Neural cell (in vitro differentiated cells): ENCODE results near the gene RGS12. TPM values are rescaled to one million over a fixed set of nuclear protein-coding genes. Genes with fewer than 3 reads are reported as not detected.

ENCODE experiments used
- H2AFZ ChIP-seq: fragments of 200-600, 300-800 bp; sonication (generic), shearing (Covaris generic); 2 replicates; pipeline ENCODE4 v1.6.0; 2014; ENCODE audit warnings: low read depth, mild to moderate bottlenecking, antibody characterized with exemption, low read length, moderate library complexity
- H3F3A ChIP-seq: fragments of 200-600 bp; shearing (Covaris generic); 2 replicates; pipeline ENCODE4 v1.6.1; 2016; ENCODE audit warnings: mild to moderate bottlenecking, moderate library complexity, mixed read lengths, antibody characterized with exemption, low read length; ENCODE audit not compliant: insufficient read depth, poor library complexity, severe bottlenecking
- H3K27ac ChIP-seq: fragments of 200-600, 300-800 bp; sonication (generic), shearing (Covaris generic); 2 replicates; pipeline ENCODE4 v1.5.1; 2014; ENCODE audit warnings: mild to moderate bottlenecking, low read length, moderate library complexity
- H3K27me3 ChIP-seq: fragments of 300-800, 200-600 bp; sonication (generic), shearing (Covaris generic); 2 replicates; pipeline ENCODE4 v1.6.0; 2014; ENCODE audit warnings: mild to moderate bottlenecking, low read depth, low read length, moderate library complexity; ENCODE audit not compliant: insufficient read depth
- H3K36me3 ChIP-seq: fragments of 300-800, 200-600 bp; sonication (generic), shearing (Covaris generic); 2 replicates; pipeline ENCODE4 v1.5.1; 2014; ENCODE audit warnings: mild to moderate bottlenecking, antibody characterized with exemption, low read length, moderate library complexity; ENCODE audit not compliant: insufficient read depth
- H3K4me2 ChIP-seq: fragments of 300-800, 200-600 bp; sonication (generic), shearing (Covaris generic); 2 replicates; pipeline ENCODE4 v1.6.0; 2014; ENCODE audit warnings: mild to moderate bottlenecking, low read length
- H3K4me3 ChIP-seq: fragments of 300-800, 200-600 bp; sonication (generic), shearing (Covaris generic); 2 replicates; pipeline ENCODE4 v1.5.1; 2014; ENCODE audit warnings: mild to moderate bottlenecking, low read length, moderate library complexity
- H3K79me2 ChIP-seq: fragments of 200-600 bp; shearing (Covaris generic); replicated peaks from 2 replicates; pipeline ENCODE4 v1.6.0; 2014; ENCODE audit warnings: mild to moderate bottlenecking, low read length, moderate library complexity; ENCODE audit not compliant: insufficient read depth
- H3K9ac ChIP-seq: fragments of 300-800, 200-600 bp; sonication (generic), shearing (Covaris generic); 2 replicates; pipeline ENCODE4 v1.6.1; 2016; ENCODE audit warnings: mild to moderate bottlenecking, low read length, mixed read lengths
- H3K9me2 ChIP-seq: fragments of 200-600 bp; shearing (Covaris generic); 2 replicates; pipeline ENCODE4 v1.6.1; 2016; ENCODE audit warnings: mild to moderate bottlenecking, low read length, mixed read lengths; ENCODE audit not compliant: insufficient read depth
- H3K9me3 ChIP-seq: fragments of 200-600, 300-800 bp; sonication (generic), shearing (Covaris generic); 2 replicates; pipeline ENCODE4 v1.6.1; 2016; ENCODE audit warnings: mild to moderate bottlenecking, mixed run types, low read length, moderate library complexity, mixed read lengths
- H4K20me1 ChIP-seq: fragments of 200-600 bp; shearing (Covaris generic); 2 replicates; pipeline ENCODE4 v1.6.1; 2016; ENCODE audit warnings: mild to moderate bottlenecking, mixed run types; ENCODE audit not compliant: insufficient read depth
- CTCF ChIP-seq: fragments of 450-650 bp; IDR thresholded peaks from 2 replicates; pipeline ENCODE4 v1.5.1; 2014; ENCODE audit warnings: antibody characterized with exemption, mild to moderate bottlenecking, moderate library complexity; ENCODE audit not compliant: poor library complexity, severe bottlenecking
- EP300 ChIP-seq: fragments of 450-650 bp; conservative IDR thresholded peaks from 2 replicates; pipeline ENCODE4 v1.6.1; 2014; ENCODE audit warnings: antibody characterized with exemption, mild to moderate bottlenecking, moderate library complexity; ENCODE audit not compliant: poor library complexity, severe bottlenecking
- EZH2 ChIP-seq: fragments of 200-600, 300-800 bp; shearing (Covaris generic), sonication (generic); IDR thresholded peaks from 2 replicates; pipeline ENCODE4 v1.6.1; 2014; ENCODE audit warnings: antibody characterized with exemption, low read length, borderline replicate concordance, mild to moderate bottlenecking; ENCODE audit not compliant: insufficient read depth, poor library complexity, severe bottlenecking
- MXI1 ChIP-seq: fragments of 450-650 bp; conservative IDR thresholded peaks from 2 replicates; pipeline ENCODE4 v1.6.1; 2014; ENCODE audit warnings: antibody characterized with exemption, mild to moderate bottlenecking; ENCODE audit not compliant: poor library complexity, severe bottlenecking
- POLR2AphosphoS5 ChIP-seq: IDR thresholded peaks from 2 replicates; pipeline ENCODE4 v1.6.1; 2012
- RAD21 ChIP-seq: fragments of 450-650 bp; conservative IDR thresholded peaks from 2 replicates; pipeline ENCODE4 v1.6.1; 2014; ENCODE audit warnings: antibody characterized with exemption, mild to moderate bottlenecking, moderate library complexity
- REST ChIP-seq: IDR thresholded peaks from 2 replicates; pipeline ENCODE4 v1.6.1; 2012; ENCODE audit warnings: borderline replicate concordance
- SMC3 ChIP-seq: fragments of 450-650 bp; conservative IDR thresholded peaks from 2 replicates; pipeline ENCODE4 v1.6.1; 2014; ENCODE audit warnings: antibody characterized with exemption, mild to moderate bottlenecking, moderate library complexity; ENCODE audit not compliant: poor library complexity
- TAF1 ChIP-seq: IDR thresholded peaks from 2 replicates; pipeline ENCODE4 v1.6.1; 2012; ENCODE audit warnings: low read depth
- polyA plus RNA-seq: library from polyadenylated mRNA; depleted of rRNA; stranded (reverse); fragments of >200 nt; gene quantifications from 2 replicates; pipeline ENCODE4 v1.2.3, GENCODE V29; 2014

Gene RGS12
- polyA plus RNA-seq, 1 donor from 2014 or later = 66.4 TPM

GRCh38 chr4:3287972-3288570 is 4.8 kb upstream of the RGS12 start:
- H3K79me2 ChIP-seq = no peaks in the 10 kb centered on the region
- no peak overlapping the region for H2AFZ ChIP-seq
- no peaks in the 10 kb centered on the region for H3K27me3 ChIP-seq
- no peak overlapping the region for H3K9ac ChIP-seq
- no peaks in the 10 kb centered on the region for H3F3A ChIP-seq
- H3K9me3 ChIP-seq = no peaks in the 10 kb centered on the region
- H4K20me1 ChIP-seq = no peaks in the 10 kb centered on the region
- H3K9me2 ChIP-seq = no peaks in the 10 kb centered on the region
- H3K4me2 ChIP-seq = no peak overlapping the region
- H3K27ac ChIP-seq = no peak overlapping the region
- H3K36me3 ChIP-seq = no peaks in the 10 kb centered on the region
- TF ChIP-seq CTCF = no peak
- no peak for TF ChIP-seq SMC3
- no peak for TF ChIP-seq RAD21
- TF ChIP-seq REST = no peak
- no peak for TF ChIP-seq EP300
- TF ChIP-seq TAF1 = no peak
- no peak for TF ChIP-seq MXI1
- TF ChIP-seq EZH2 = no peak
- no peak for TF ChIP-seq POLR2AphosphoS5
- H3K4me3 ChIP-seq = no peak overlapping the region

GRCh38 chr4:3288571-3289094 is 4.2 kb upstream of the RGS12 start:
- H3K9me3 ChIP-seq = no peaks in the 10 kb centered on the region
- H4K20me1 ChIP-seq = no peaks in the 10 kb centered on the region
- no peak overlapping the region for H3K9ac ChIP-seq
- H3K79me2 ChIP-seq = peaks cover 4% of the 10 kb centered on the region
- H3K9me2 ChIP-seq = no peaks in the 10 kb centered on the region
- no peak for TF ChIP-seq REST
- TF ChIP-seq TAF1 = no peak
- TF ChIP-seq EP300 = no peak
- TF ChIP-seq MXI1 = no peak
- TF ChIP-seq POLR2AphosphoS5 = no peak
- no peak for TF ChIP-seq EZH2
- no peak for TF ChIP-seq CTCF
- no peak for TF ChIP-seq SMC3
- no peak for TF ChIP-seq RAD21
- no peak overlapping the region for H3K27ac ChIP-seq
- no peaks in the 10 kb centered on the region for H3K36me3 ChIP-seq
- H3K4me3 ChIP-seq = no peak overlapping the region
- no peak overlapping the region for H2AFZ ChIP-seq
- H3F3A ChIP-seq = no peaks in the 10 kb centered on the region
- H3K4me2 ChIP-seq = no peak overlapping the region
- H3K27me3 ChIP-seq = no peaks in the 10 kb centered on the region
